Suppressor macrophage treated with lipopolysaccharide for 4 hours (primary cell): ENCODE measurements around the gene TMEM164.

Source experiments
- DNase-seq: peaks from one replicate; pipeline ENCODE4 v3.0.0-alpha.2; 2020

TMEM164 gene

GRCh38 chrX:110004215-110004614, 1.3 kb downstream of the TMEM164 start:
- DNase-seq: no peak

DNA sequence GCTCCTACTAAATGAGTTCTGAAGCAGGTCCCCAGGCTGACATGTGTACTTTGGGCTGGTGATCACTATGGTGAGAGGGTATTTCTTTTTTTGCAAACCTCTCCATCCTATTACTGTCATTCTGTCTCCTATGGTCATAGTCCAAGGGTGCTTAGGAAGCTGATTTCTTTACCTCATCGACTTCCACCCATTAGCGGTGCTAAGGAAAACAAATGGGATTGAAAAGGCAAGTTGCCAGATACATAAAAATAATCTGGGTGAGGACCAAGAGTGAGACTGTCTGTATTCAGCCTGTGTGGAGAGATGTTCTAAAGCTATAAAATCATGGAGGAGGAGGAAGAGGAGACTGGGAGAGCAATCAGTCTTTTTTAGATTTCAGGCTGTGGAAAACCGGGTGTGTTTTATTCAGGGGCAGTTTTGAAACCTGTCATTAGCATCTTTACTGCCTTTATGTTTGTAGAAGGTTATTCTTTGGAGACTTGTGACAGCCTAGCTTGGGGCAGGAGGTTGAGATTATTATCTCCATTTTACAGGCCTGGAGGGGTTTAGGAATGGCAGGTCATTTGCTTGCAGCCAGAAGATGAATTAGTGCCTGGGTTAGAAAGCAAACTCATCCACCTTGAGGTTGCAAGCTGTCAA, 1.9 kb downstream of the TMEM164 start:
- no peak for DNase-seq

DNA sequence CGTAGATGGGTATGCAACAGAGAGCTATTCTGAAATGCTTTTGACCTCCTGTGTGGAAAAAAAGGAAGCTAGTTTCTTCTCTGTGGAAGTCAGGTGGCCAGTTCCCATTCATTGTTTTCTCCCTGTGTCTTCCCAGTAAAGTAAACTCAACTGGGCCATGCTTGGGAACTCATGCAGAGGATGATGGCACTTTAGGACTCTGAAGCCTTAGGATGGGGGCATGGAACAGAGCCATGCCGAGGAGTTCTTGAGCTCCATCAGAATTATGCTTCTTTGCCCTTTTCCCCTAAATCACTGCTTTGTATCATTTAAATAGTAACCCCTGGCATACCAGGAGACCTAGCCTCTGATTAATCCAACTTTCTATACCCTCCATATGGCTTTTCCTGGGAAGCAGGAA, 3.2 kb downstream of the TMEM164 start:
- DNase-seq: no peak

- DNase-seq: peak; percentile 47
Measured at GRCh38 chrX:110006821-110007375, 4.0 kb downstream of the TMEM164 start.

DNA sequence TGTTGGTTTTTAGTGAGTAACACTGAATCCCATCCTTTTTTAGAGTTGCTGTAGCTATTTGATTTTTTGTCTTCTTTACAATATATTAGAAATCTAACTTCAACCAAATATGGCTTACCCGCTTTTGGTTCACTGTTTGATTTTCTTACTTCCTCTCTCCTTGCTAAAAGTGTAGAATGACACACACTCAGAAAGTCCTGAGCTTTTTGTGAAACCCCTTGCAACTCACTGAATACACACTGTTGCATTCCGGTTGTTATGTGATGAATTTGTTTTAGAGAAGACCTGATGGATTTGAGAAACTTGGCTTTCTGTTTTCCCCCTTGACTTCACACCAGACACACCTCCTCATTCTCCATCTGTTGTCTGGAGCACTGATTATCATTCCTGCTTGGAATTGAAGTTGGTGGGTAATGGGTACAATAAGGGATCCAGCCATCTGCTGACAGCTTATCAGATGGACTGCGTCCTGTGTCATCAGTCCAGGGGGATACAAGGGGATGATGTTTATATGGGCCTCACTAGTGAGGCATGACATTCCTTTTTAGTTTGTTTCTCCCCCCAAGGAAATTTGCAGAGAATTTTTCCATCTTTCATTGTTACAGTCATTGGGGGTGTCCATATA, 5.2 kb downstream of the TMEM164 start:
- DNase-seq: peak; percentile 35

DNA sequence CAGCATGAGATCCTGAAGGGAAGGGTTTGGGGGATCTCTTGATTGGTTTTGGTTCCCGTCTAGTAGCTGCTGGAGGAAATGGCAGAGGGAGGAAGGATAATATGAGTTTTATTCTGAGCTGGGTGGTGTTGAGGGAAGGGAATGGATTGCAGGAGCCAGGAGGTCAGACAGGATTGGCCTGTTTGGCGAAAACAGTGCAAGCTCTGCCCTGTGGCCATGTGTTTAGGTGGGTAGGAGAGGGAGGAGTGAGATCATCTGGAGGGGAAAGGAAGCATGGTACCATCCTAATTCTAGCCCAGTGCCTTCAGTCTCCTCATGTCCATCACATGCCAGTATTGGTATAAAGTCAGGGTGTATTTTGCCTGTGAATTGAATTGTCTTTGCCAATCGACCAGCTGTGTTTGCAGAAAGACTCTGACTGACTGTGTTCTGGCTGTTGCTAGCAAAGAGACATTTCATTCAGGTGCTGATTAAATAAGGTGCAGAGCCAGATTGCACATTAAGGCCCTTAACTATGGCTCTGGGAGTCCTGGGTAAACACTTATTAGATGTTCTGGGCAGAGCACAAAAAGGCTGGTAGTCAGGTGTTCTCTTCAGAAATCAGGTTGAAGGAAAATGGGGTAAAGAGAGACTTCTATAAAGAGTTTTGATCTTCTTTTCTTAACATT, 10.0 kb downstream of the TMEM164 start:
- no peak for DNase-seq

DNA sequence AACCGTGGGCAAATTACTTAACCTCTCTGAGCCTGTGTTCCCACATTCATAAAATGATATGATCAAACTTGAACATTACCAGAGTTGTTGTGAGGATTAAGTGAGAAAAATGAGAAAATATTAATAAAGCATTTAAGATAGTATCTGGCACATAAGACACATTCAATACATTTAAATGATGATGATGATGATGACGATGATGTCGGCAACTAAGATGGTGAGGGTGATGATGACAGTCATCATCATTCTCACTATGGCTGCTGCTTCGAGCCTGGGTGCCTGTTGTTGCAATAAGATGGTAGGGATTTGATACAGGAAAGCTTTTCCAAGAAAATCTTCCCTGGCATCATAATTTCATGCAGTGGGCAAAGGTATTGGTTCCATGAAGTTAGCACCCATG, 11.1 kb downstream of the TMEM164 start:
- DNase-seq: no peak

- no peak for DNase-seq
Measured at GRCh38 chrX:110015032-110015431, 12.1 kb downstream of the TMEM164 start.

DNA sequence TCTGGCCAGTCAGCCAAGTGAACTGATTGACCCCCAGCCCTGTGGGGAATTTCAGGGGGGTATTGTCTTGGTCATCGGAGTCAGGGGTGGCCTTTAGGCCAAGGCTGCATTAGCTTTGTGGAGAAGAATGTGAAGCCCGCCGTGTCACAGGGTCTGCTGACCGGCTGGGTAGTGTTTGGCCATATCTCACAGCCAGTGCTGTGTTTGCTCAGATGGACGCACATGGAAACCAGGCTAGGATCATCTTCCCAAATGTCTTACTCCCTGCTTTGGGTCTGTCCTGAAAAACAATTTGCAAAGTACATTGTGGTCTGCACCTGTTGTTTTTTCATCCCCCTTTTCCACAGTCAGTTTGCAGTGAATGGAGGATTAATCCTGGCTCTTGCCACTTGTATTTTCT, 13.0 kb downstream of the TMEM164 start:
- no peak for DNase-seq

- no peak for DNase-seq
Measured at GRCh38 chrX:110020536-110020935, 17.6 kb downstream of the TMEM164 start.

- no peak for DNase-seq
Measured at GRCh38 chrX:110021258-110022022, 18.5 kb downstream of the TMEM164 start.

- DNase-seq: no peak
Measured at GRCh38 chrX:110022599-110023448, 19.9 kb downstream of the TMEM164 start.

DNA sequence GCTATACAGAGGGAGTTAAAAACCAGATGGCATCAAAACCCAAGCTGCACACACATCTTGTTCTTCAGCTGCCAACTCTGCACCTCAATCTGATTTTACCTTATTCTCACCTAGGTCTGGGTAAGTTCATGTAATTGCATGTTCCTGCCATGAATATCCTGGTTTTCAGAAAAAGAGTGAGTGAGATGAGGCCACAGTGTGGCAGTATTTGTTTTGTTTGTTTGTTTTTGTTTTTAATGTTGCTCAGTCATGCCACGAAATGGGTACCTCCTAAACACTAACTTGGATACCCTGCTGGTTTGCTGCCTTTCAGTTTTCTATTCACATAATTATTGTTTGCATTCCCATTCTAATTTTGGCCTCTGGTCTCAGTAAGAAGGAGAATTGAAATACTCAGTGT, 22.5 kb downstream of the TMEM164 start:
- DNase-seq: no peak

DNA sequence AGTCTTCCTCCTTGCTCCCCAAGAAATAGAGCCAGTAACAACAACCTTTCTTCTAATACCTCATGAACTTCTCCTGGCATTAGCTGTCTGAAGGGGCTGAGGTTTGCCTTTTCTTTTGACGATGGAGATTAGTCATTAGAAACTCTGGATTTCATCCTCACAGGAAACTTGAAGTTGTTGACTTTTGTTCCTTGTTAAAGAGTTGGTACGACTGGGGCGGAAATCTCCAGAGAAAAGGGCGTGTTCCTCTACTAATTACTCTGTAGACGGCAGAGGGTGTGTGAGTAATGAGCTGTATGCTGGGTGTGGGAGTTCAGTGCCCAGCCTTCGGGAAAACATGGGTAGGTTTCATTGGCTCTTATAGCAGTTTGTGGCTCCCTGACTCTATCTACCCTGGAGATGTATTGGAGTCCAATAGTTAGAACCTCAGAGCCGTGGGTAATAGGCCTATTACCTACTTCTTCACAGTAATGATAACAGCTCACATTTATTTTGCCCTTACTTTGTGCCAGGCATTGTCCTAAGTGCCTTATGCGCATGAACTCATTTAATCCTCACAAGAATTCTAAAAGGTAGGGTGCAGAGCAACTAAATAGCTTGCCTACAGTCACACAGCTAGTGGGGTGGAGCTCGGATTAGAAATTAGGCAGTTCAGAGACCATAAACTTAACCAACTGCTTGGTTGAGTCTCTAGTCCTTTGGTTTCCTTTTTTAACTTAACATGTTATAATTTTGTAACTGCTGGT, 23.4 kb downstream of the TMEM164 start:
- DNase-seq: peak; percentile 83

GRCh38 chrX:110032534-110033147, 29.7 kb downstream of the TMEM164 start:
- no peak for DNase-seq

DNA sequence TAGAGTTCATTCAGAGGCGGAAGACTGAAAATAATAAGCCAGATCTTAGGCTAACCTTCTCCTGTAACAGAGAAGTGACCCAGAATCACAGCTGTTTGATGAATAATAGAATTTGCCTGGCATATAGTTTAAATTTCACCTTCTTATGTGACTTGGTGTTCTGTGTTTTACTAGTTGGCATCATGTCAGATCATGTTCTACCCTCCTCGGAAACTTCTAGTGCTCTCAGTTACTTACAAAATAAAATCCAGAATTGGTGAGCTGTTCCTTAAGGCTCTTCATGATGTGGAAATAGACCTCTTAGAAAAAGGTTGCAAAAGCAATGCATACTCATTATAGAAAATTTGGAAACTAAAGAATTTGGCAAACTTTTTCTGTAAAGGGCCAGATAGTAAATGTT, 31.1 kb downstream of the TMEM164 start:
- no peak for DNase-seq

- no peak for DNase-seq
Measured at GRCh38 chrX:110036162-110037033, 33.5 kb downstream of the TMEM164 start.

GRCh38 chrX:110037178-110037577, 34.3 kb downstream of the TMEM164 start:
- DNase-seq: no peak

DNA sequence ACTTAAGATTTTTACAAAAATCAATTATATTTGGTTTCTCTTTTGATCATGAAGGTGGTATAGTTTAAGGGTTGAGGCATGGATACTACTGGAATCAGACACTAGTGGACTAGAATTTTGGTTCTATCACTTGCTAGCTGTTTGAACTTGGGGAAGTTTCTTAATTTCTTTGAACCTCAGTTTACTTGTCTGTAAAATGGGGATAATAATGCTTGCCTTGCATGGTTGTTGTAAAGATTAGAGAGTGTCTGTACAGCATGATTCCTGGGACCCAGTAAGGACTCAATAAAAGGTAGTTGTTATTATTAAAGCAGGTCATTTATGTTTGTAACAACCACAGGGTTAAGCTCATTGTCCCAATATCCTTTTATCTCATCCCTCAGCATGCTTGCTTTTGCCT, 36.0 kb downstream of the TMEM164 start:
- no peak for DNase-seq

DNA sequence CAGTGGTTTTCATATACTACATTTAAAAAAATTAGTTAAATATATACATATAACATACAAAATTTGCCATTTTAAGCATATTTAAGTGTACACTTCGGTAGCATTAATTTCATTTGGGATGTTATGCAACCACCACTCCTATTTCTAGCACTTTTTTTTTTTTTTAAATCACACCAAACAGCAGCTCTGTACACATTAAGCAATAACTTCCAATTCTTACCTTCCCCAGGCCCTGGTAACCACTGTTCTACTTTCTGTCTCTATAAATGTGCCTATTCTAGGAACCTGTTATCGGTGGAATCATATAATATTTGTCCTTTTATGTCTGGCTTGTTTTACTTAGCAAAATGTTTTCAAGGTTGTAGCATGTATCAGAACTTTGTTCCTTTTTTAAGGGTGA, 39.1 kb downstream of the TMEM164 start:
- no peak for DNase-seq
